WI38 (cell line): ENCODE results near the gene OXGR1.

Source experiments
- H3K4me3 ChIP-seq: 2 replicates; pipeline ENCODE4 v1.5.1; 2011; ENCODE audit warnings: low read depth, mild to moderate bottlenecking, control low read depth, low read length
- CTCF ChIP-seq: IDR thresholded peaks from 2 replicates; pipeline ENCODE4 v1.5.1; 2012; ENCODE audit warnings: low read depth, mild to moderate bottlenecking, control low read depth, low read length

Gene OXGR1

GRCh38 chr13:96996886-96997285 lies 2.6 kb upstream of the OXGR1 start:
- H3K4me3 ChIP-seq = no peak overlapping the region
- TF ChIP-seq CTCF = no peak

- no peak overlapping the region for H3K4me3 ChIP-seq
- TF ChIP-seq CTCF = no peak
Observed at GRCh38 chr13:96996107-96996506, 1.8 kb upstream of the OXGR1 start.

GRCh38 chr13:96994858-96995243 lies 575 bp upstream of the OXGR1 start:
- H3K4me3 ChIP-seq = no peak overlapping the region
- no peak for TF ChIP-seq CTCF

GRCh38 chr13:96993634-96994016 lies 651 bp downstream of the OXGR1 start:
- no peak for TF ChIP-seq CTCF
- H3K4me3 ChIP-seq = peak overlapping the region; percentile 38

GRCh38 chr13:96992633-96993032 lies 1.6 kb downstream of the OXGR1 start:
- H3K4me3 ChIP-seq = no peak overlapping the region
- no peak for TF ChIP-seq CTCF

- TF ChIP-seq CTCF = no peak
- no peak overlapping the region for H3K4me3 ChIP-seq
Observed at GRCh38 chr13:96991072-96991471, 3.2 kb downstream of the OXGR1 start.

GRCh38 chr13:96988441-96988840 lies 5.8 kb downstream of the OXGR1 start:
- H3K4me3 ChIP-seq = no peak overlapping the region
- no peak for TF ChIP-seq CTCF
